SU-DHL-6 (cell line): ENCODE measurements around the gene SPACA4.

ENCODE experiments used
- H2AFZ ChIP-seq: fragments of 200-600 bp; sonication (generic); 2 replicates; pipeline ENCODE4 v1.6.1; 2014; ENCODE audit warnings: low read depth, mild to moderate bottlenecking, moderate library complexity, mixed read lengths, antibody characterized with exemption, low read length; ENCODE audit not compliant: severe bottlenecking
- H3F3A ChIP-seq: fragments of 200-600 bp; shearing (Covaris generic); 2 replicates; pipeline ENCODE4 v1.6.0; 2016; ENCODE audit warnings: antibody characterized with exemption, mild to moderate bottlenecking; ENCODE audit not compliant: insufficient read depth
- H3K27ac ChIP-seq: fragments of 200-600 bp; sonication (generic); 2 replicates; pipeline ENCODE4 v1.5.1; 2016; ENCODE audit warnings: low read depth, mild to moderate bottlenecking, low read length, moderate library complexity, mixed read lengths
- H3K27me3 ChIP-seq: fragments of 200-600 bp; sonication (generic), shearing (Covaris generic); 2 replicates; pipeline ENCODE4 v1.6.0; 2014; ENCODE audit warnings: mild to moderate bottlenecking, low read length
- H3K36me3 ChIP-seq: fragments of 200-600 bp; sonication (generic); 2 replicates; pipeline ENCODE4 v1.6.1; 2014; ENCODE audit warnings: mild to moderate bottlenecking, low read length, mixed read lengths
- H3K4me2 ChIP-seq: fragments of 300-600, 200-600 bp; shearing (Covaris generic), sonication (generic); 2 replicates; pipeline ENCODE4 v1.6.0; 2014; ENCODE audit warnings: low read length, low read depth, mild to moderate bottlenecking; ENCODE audit not compliant: poor library complexity, severe bottlenecking
- H3K4me3 ChIP-seq: fragments of 200-600 bp; sonication (generic); 2 replicates; pipeline ENCODE4 v1.5.1; 2014; ENCODE audit warnings: antibody characterized with exemption, low read length, mild to moderate bottlenecking, mixed read lengths; ENCODE audit not compliant: insufficient read depth, poor library complexity, severe bottlenecking
- H3K79me2 ChIP-seq: fragments of 200-600 bp; sonication (generic); 2 replicates; pipeline ENCODE4 v1.6.1; 2014; ENCODE audit warnings: mild to moderate bottlenecking, low read length, moderate library complexity; ENCODE audit not compliant: insufficient read depth
- H3K9ac ChIP-seq: fragments of 200-600 bp; sonication (generic); 2 replicates; pipeline ENCODE4 v1.7.0; 2014; ENCODE audit warnings: mild to moderate bottlenecking, low read length
- H3K9me2 ChIP-seq: fragments of 200-600 bp; sonication (generic); replicated peaks from 2 replicates; pipeline ENCODE4 v1.6.1; 2014; ENCODE audit warnings: low read length; ENCODE audit not compliant: insufficient read depth
- H3K9me3 ChIP-seq: fragments of 200-600 bp; sonication (generic); 2 replicates; pipeline ENCODE4 v1.6.1; 2014; ENCODE audit warnings: low read length, mixed read lengths; ENCODE audit not compliant: insufficient read depth
- H4K20me1 ChIP-seq: fragments of 200-600 bp; sonication (generic); 2 replicates; pipeline ENCODE4 v1.6.1; 2014; ENCODE audit warnings: low read depth, mild to moderate bottlenecking, antibody characterized with exemption, low read length, moderate library complexity, mixed read lengths
- CTCF ChIP-seq: fragments of 200-600 bp; sonication (generic); IDR thresholded peaks from one replicate; pipeline ENCODE4 v1.5.1; 2017; ENCODE audit warnings: antibody characterized with exemption, mild to moderate bottlenecking, low read length, moderate library complexity; ENCODE audit not compliant: insufficient read depth, poor library complexity, severe bottlenecking
- EZH2phosphoT487 ChIP-seq: fragments of 200-600 bp; sonication (generic), shearing (Covaris generic); conservative IDR thresholded peaks from 2 replicates; pipeline ENCODE4 v1.6.1; 2018; ENCODE audit warnings: mild to moderate bottlenecking, antibody characterized with exemption, low read length, moderate library complexity, mixed read lengths

SPACA4 gene

DNA sequence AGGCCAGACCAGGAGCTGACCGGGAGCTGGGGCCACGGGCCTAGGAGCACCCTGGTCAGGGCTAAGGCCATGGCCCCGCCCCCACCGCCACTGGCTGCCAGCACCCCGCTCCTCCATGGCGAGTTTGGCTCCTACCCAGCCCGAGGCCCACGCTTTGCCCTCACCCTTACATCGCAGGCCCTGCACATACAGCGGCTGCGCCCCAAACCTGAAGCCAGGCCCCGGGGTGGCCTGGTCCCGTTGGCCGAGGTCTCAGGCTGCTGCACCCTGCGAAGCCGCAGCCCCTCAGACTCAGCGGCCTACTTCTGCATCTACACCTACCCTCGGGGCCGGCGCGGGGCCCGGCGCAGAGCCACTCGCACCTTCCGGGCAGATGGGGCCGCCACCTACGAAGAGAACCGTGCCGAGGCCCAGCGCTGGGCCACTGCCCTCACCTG, 19.4 kb downstream of the SPACA4 start:
- Histone ChIP-seq H3K27me3 (no peaks in the 10 kb centered on the region), H4K20me1 (no peaks in the 10 kb centered on the region), H3K4me3 (no peak overlapping the region), H2AFZ (no peak overlapping the region), H3K9me2 (no peaks in the 10 kb centered on the region), H3K36me3 (no peaks in the 10 kb centered on the region), H3K4me2 (no peak overlapping the region), H3K27ac (no peak overlapping the region), H3F3A (0 out of 2 replicates have a peak, but pooled peaks cover 5% of the 10 kb centered on the region), H3K9ac (no peak overlapping the region), H3K79me2 (peaks cover 6% of the 10 kb centered on the region; the same call in 1 of the 2 replicates), H3K9me3 (no peaks in the 10 kb centered on the region)
- TF ChIP-seq CTCF (no peak), EZH2phosphoT487 (no peak)

GRCh38 chr19:48627201-48627864, 20.8 kb downstream of the SPACA4 start:
- Histone ChIP-seq H3K4me2 (no peak overlapping the region), H3K9me3 (no peaks in the 10 kb centered on the region), H4K20me1 (no peaks in the 10 kb centered on the region), H3K9ac (no peak overlapping the region), H3K4me3 (no peak overlapping the region), H3K27ac (no peak overlapping the region), H3K9me2 (no peaks in the 10 kb centered on the region), H3K27me3 (no peaks in the 10 kb centered on the region), H3K79me2 (peaks cover 6% of the 10 kb centered on the region; the same call in 1 of the 2 replicates), H3K36me3 (no peaks in the 10 kb centered on the region), H2AFZ (no peak overlapping the region), H3F3A (peaks cover 5% of the 10 kb centered on the region; the same call in 1 of the 2 replicates)
- TF ChIP-seq CTCF (no peak), EZH2phosphoT487 (no peak)

DNA sequence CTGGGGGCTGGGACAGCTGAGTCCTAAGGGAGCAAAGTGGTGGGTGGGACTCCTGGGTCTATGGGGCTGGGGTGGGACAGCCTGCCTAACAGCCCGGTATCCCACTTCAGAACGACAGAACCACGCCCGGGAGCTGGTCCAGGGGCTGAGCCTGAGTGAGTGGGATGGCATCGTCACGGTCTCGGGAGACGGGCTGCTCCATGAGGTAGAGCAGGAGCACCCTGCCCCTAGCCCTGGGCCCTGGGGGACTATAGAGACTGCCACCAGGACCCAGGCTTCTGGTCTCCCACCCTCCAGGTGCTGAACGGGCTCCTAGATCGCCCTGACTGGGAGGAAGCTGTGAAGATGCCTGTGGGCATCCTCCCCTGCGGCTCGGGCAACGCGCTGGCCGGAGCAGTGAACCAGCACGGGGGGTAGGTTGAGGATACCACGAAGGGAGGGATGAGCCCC, 21.3 kb downstream of the SPACA4 start:
- Histone ChIP-seq H4K20me1 (no peaks in the 10 kb centered on the region), H3K9me2 (no peaks in the 10 kb centered on the region), H3K79me2 (peaks cover 6% of the 10 kb centered on the region; the same call in 1 of the 2 replicates), H3K4me3 (no peak overlapping the region), H2AFZ (no peak overlapping the region), H3K9ac (no peak overlapping the region), H3K27me3 (no peaks in the 10 kb centered on the region), H3K27ac (no peak overlapping the region), H3F3A (peaks cover 5% of the 10 kb centered on the region; the same call in 1 of the 2 replicates), H3K36me3 (no peaks in the 10 kb centered on the region), H3K9me3 (no peaks in the 10 kb centered on the region), H3K4me2 (no peak overlapping the region)
- TF ChIP-seq CTCF (no peak), EZH2phosphoT487 (no peak)
